Panc1 (cell line): Measurements from ENCODE around the gene PDE1C. TPM values are rescaled to one million over a fixed set of nuclear protein-coding genes. Genes with fewer than 3 reads are reported as not detected.

ENCODE experiments used
- ATAC-seq: fragments of 200-7000 bp; cut with Tn5 transposase; 2 replicates; pipeline ENCODE4 v1.9.1; 2020; ENCODE audit warnings: mild to moderate bottlenecking, moderate library complexity
- BruUV-seq: library from RNA; stranded (reverse); fragments of 400-500 nt; replicated peaks from 2 replicates; lab custom pipeline; 2021; lab: Mats Ljungman, UMichigan
- CTCF ChIA-PET: fragments of 300-600 bp; sonication (Branson Sonifier 250); formaldehyde crosslinking; loops from one replicate; lab custom pipeline; 2022; ENCODE audit warnings: antibody characterized with exemption; lab: Charles Lee
- POLR2A ChIA-PET: fragments of 300-600 bp; sonication (Branson Sonifier 250); formaldehyde crosslinking; loops from one replicate; lab custom pipeline; 2022; ENCODE audit warnings: antibody characterized with exemption; lab: Charles Lee
- DNase-seq: peaks from one replicate; pipeline ENCODE4 v3.0.0-alpha.2; 2010; ENCODE audit warnings: low read depth, low spot score
- H3K27ac ChIP-seq: 2 replicates; pipeline ENCODE4 v1.5.1; 2011; ENCODE audit warnings: mild to moderate bottlenecking, low read length, inconsistent platforms
- H3K27me3 ChIP-seq: fragments of 200-500 bp; sonication (Bioruptor generic); 2 replicates; pipeline ENCODE4 v1.6.0; 2014; ENCODE audit warnings: low read length, inconsistent platforms; ENCODE audit not compliant: control insufficient read depth, insufficient read depth
- H3K36me3 ChIP-seq: fragments of 200-500 bp; sonication (Bioruptor generic); 2 replicates; pipeline ENCODE4 v1.5.1; 2014; ENCODE audit warnings: inconsistent platforms, mild to moderate bottlenecking, low read length, moderate library complexity; ENCODE audit not compliant: control insufficient read depth, insufficient read depth
- H3K4me1 ChIP-seq: 2 replicates; pipeline ENCODE4 v1.5.1; 2011; ENCODE audit warnings: inconsistent platforms, mild to moderate bottlenecking, low read length, moderate library complexity; ENCODE audit not compliant: control insufficient read depth, insufficient read depth
- H3K4me3 ChIP-seq, 2 experiments: 2 replicates each; pipeline ENCODE4 v1.5.1; 2011 to 2012; ENCODE audit warnings: low read depth in 2 of 2, low read length in 2 of 2, mild to moderate bottlenecking in 2 of 2, inconsistent platforms in 1 of 2, moderate library complexity in 1 of 2
- H3K9me3 ChIP-seq: fragments of 200-500 bp; sonication (Bioruptor generic); 2 replicates; pipeline ENCODE4 v1.5.1; 2014; ENCODE audit warnings: low read depth, mild to moderate bottlenecking, inconsistent platforms, low read length, moderate library complexity; ENCODE audit not compliant: control insufficient read depth, insufficient read depth
- POLR2AphosphoS5 ChIP-seq: IDR thresholded peaks from 2 replicates; pipeline ENCODE4 v1.6.1; 2012; ENCODE audit warnings: mild to moderate bottlenecking, low read depth, low read length, moderate library complexity
- SIN3A ChIP-seq: IDR thresholded peaks from 2 replicates; pipeline ENCODE4 v1.6.1; 2012; ENCODE audit warnings: low read depth, mild to moderate bottlenecking, low read length, moderate library complexity, borderline replicate concordance; ENCODE audit not compliant: insufficient read depth
- TCF7L2 ChIP-seq: IDR thresholded peaks from 2 replicates; pipeline ENCODE4 v1.6.1; 2011; ENCODE audit warnings: mild to moderate bottlenecking, low read depth, low read length, inconsistent platforms
- in situ Hi-C: cut with HindIII; loops from 2 replicates; pipeline ENCODE4 v1.10.0; 2016; ENCODE audit warnings: low sequenced_read_pairs, low pct_unique_long_range_greater_than_20kb
- intact Hi-C: fragments of 100-400 bp; cut with micrococcal nuclease; formaldehyde crosslinking; loops from one replicate; pipeline ENCODE4 v1.10.0; 2022; ENCODE audit not compliant: unreplicated experiment
- total RNA-seq: library from RNA; stranded (reverse); gene quantifications from one replicate; pipeline ENCODE4 v1.2.1, GENCODE V29; 2021; ENCODE audit not compliant: unreplicated experiment
- TF ChIP-seq, protein P1 (sequence below): fragments of 450-650 bp; IDR thresholded peaks from 2 replicates; pipeline ENCODE4 v1.5.1; 2017; ENCODE audit warnings: mild to moderate bottlenecking
- TF ChIP-seq, protein P2 (sequence below), 2 experiments: IDR thresholded peaks; 2 replicates each; pipeline ENCODE4 v1.6.1; 2011 to 2012; ENCODE audit warnings: low read depth in 2 of 2, control low read depth in 1 of 2, low read length in 1 of 2, mild to moderate bottlenecking in 1 of 2, moderate library complexity in 1 of 2; ENCODE audit not compliant: insufficient read depth in 1 of 2

The PDE1C gene
- total RNA-seq, 1 experiment from 2014 or later: not detected

DNA sequence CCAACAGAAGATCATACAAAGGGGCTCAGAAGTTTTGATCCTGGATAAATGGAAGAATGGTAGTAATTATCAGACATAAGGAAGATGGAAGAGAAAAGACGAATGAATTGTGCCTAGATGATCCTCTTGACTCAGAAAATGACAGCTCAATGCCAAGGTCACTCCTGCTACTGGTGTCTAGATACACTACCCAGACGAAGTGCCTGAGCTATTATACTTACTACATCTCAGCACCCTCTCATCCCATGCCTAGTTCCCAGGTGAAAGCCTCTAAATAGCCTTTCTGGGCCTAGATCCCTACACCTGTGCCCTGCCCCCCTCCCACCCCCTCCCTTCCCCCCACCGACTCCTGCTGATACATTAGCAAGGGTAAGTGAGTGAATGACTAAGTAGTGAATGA lies 25.5 kb downstream of the PDE1C start:
- H3K27ac ChIP-seq: no peak overlapping the region
- in situ Hi-C loops: no loop called here
- DNase-seq (no peak), ATAC-seq (no peak)
- no peak overlapping the region for H3K4me3 ChIP-seq
- POLR2A ChIA-PET: no interaction called here
- no TSS peak for BruUV-seq
- no peaks in the 10 kb centered on the region for H3K9me3 ChIP-seq
- CTCF ChIA-PET: no interaction called here
- no peak for TF ChIP-seq SIN3A
- TF ChIP-seq, protein P1, sequence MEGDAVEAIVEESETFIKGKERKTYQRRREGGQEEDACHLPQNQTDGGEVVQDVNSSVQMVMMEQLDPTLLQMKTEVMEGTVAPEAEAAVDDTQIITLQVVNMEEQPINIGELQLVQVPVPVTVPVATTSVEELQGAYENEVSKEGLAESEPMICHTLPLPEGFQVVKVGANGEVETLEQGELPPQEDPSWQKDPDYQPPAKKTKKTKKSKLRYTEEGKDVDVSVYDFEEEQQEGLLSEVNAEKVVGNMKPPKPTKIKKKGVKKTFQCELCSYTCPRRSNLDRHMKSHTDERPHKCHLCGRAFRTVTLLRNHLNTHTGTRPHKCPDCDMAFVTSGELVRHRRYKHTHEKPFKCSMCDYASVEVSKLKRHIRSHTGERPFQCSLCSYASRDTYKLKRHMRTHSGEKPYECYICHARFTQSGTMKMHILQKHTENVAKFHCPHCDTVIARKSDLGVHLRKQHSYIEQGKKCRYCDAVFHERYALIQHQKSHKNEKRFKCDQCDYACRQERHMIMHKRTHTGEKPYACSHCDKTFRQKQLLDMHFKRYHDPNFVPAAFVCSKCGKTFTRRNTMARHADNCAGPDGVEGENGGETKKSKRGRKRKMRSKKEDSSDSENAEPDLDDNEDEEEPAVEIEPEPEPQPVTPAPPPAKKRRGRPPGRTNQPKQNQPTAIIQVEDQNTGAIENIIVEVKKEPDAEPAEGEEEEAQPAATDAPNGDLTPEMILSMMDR: no peak
- TF ChIP-seq, protein P2, sequence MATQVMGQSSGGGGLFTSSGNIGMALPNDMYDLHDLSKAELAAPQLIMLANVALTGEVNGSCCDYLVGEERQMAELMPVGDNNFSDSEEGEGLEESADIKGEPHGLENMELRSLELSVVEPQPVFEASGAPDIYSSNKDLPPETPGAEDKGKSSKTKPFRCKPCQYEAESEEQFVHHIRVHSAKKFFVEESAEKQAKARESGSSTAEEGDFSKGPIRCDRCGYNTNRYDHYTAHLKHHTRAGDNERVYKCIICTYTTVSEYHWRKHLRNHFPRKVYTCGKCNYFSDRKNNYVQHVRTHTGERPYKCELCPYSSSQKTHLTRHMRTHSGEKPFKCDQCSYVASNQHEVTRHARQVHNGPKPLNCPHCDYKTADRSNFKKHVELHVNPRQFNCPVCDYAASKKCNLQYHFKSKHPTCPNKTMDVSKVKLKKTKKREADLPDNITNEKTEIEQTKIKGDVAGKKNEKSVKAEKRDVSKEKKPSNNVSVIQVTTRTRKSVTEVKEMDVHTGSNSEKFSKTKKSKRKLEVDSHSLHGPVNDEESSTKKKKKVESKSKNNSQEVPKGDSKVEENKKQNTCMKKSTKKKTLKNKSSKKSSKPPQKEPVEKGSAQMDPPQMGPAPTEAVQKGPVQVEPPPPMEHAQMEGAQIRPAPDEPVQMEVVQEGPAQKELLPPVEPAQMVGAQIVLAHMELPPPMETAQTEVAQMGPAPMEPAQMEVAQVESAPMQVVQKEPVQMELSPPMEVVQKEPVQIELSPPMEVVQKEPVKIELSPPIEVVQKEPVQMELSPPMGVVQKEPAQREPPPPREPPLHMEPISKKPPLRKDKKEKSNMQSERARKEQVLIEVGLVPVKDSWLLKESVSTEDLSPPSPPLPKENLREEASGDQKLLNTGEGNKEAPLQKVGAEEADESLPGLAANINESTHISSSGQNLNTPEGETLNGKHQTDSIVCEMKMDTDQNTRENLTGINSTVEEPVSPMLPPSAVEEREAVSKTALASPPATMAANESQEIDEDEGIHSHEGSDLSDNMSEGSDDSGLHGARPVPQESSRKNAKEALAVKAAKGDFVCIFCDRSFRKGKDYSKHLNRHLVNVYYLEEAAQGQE (IDR thresholded peaks at IDR 0.05; ENCODE audit: insufficient read depth in 1 of 2, low read depth in 2 of 2, low read length in 1 of 2): no peak
- no peak for TF ChIP-seq POLR2AphosphoS5
- TF ChIP-seq TCF7L2: no peak
- H3K36me3 ChIP-seq: no peaks in the 10 kb centered on the region
- no peaks in the 10 kb centered on the region for H3K4me1 ChIP-seq
- no peaks in the 10 kb centered on the region for H3K27me3 ChIP-seq
- intact Hi-C loops: no loop called here

DNA sequence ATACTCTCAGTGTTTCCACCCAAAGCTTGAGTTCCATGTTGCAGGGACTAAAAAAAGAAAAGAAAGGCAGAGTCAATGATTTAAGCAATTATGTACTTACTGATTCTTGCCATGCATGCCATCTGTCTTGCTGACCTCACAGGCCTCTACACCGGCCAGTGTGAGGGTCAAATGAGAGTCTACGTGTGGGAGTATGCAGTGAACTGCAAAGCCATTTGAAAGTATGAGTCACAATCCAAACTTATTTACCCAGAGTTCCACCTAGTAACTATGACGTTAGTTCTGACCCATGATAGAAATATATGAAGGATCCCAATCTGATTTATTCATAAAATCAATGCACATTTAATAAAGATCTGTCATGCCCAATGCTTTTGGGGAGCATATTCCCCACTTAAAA lies 26.5 kb downstream of the PDE1C start:
- DNase-seq: no peak
- BruUV-seq: no TSS peak
- Histone ChIP-seq H3K4me1 (no peaks in the 10 kb centered on the region), H3K9me3 (no peaks in the 10 kb centered on the region), H3K36me3 (no peaks in the 10 kb centered on the region), H3K27me3 (no peaks in the 10 kb centered on the region), H3K4me3 (no peak overlapping the region), H3K27ac (no peak overlapping the region)
- ChIA-PET CTCF (no interaction called here), POLR2A (no interaction called here)
- in situ Hi-C loops: no loop called here
- intact Hi-C loops: no loop called here
- no peak for ATAC-seq
- TF ChIP-seq TCF7L2: no peak

DNA sequence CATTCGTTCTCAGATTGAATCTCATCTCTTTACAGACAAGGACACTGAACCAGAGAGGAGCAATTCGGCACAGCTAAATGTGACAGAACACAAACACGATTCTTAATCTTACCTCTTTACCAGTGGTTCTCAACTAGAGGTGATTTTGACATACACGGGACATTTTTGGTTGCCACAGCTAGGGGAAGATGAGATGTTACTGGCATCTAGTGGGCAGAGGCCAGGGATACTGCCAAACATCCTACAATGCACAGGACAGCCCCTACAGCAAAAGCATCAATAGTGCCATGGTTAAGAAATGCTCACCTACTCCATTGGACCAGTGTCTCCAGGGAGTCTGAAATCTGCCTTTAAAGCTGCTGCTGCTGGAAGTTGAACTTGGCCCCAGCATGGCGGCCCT lies 27.3 kb downstream of the PDE1C start:
- in situ Hi-C loops (no loop called here), intact Hi-C loops (no loop called here)
- ATAC-seq (no peak), DNase-seq (no peak)
- Histone ChIP-seq H3K4me3 (no peak overlapping the region), H3K4me1 (no peaks in the 10 kb centered on the region), H3K27ac (no peak overlapping the region), H3K36me3 (no peaks in the 10 kb centered on the region), H3K9me3 (no peaks in the 10 kb centered on the region), H3K27me3 (no peaks in the 10 kb centered on the region)
- no TSS peak for BruUV-seq
- ChIA-PET POLR2A (no interaction called here), CTCF (no interaction called here)
- no peak for TF ChIP-seq SIN3A
- TF ChIP-seq POLR2AphosphoS5: no peak
- TF ChIP-seq, protein P1: no peak
- no peak for TF ChIP-seq TCF7L2
- TF ChIP-seq, protein P2 (IDR thresholded peaks at IDR 0.05; ENCODE audit: insufficient read depth in 1 of 2, low read depth in 2 of 2, low read length in 1 of 2): no peak
